ENCODE data around the gene TCF12.

Gene TCF12

DNA sequence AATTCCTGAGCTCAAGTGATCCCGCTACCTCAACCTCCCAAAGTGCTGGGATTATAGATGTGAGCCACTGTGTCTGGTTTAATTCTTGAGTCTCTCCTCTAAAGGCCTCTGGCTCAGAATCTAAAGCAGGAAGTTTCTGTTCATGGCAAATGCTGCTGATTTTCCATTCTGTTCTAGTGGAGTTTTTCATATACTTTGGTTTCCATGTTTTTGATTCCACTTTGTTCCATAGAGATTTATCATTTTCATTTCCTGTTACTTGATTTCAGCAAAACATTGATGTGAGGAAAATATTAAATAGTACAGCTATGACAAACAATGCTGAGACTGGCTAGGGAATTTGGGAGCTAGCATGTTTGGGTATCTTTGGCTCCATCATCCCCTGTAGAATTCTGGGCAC lies 205.6 kb downstream of the TCF12 start:
- H3K36me3 ChIP-seq (ENCODE audit: control insufficient read depth, insufficient read depth, low read length): no peaks in the 10 kb centered on the region
- H3K27me3 ChIP-seq (ENCODE audit: control insufficient read depth, insufficient read depth, low read length): no peaks in the 10 kb centered on the region
- H3K4me1 ChIP-seq: no peaks in the 10 kb centered on the region
- H3K9ac ChIP-seq: no peak overlapping the region
- no peaks in the 10 kb centered on the region for H3K9me3 ChIP-seq (ENCODE audit: control insufficient read depth, low read length)
- no peak overlapping the region for H2AFZ ChIP-seq
- no peak overlapping the region for H3K27ac ChIP-seq
- no peak overlapping the region for H3K4me3 ChIP-seq (ENCODE audit: low read depth, low read length)
- no peak overlapping the region for H3K4me2 ChIP-seq (ENCODE audit: low read length)
- no peak for TF ChIP-seq CTCF (IDR thresholded peaks at IDR 0.05)
- no peaks in the 10 kb centered on the region for H3K79me2 ChIP-seq

DNA sequence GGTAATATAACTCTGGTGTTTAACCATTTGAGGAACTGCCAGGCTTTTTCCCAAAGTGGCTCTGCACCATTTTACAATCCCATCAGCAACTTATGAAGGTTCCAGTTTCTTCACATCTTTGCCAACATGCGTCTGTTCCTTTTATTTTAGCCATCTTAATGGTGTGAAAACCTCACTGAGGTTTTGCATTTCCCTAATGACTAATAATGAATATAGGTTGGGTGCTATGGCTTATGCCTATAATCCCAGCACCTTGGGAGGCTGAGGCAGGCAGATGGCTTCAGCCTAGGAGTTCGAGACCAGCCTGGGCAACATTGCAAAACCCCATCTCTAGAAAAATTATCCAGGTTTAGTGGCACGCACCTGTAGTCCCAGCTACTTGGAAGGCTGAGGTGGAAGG lies 210.6 kb downstream of the TCF12 start:
- Histone ChIP-seq H2AFZ (no peak overlapping the region), H3K4me2 (ENCODE audit: low read length) (no peak overlapping the region), H3K9me3 (ENCODE audit: control insufficient read depth, low read length) (no peaks in the 10 kb centered on the region), H3K4me3 (ENCODE audit: low read depth, low read length) (no peak overlapping the region), H3K27ac (no peak overlapping the region), H3K36me3 (ENCODE audit: control insufficient read depth, insufficient read depth, low read length) (no peaks in the 10 kb centered on the region), H3K79me2 (no peaks in the 10 kb centered on the region), H3K27me3 (ENCODE audit: control insufficient read depth, insufficient read depth, low read length) (no peaks in the 10 kb centered on the region), H3K4me1 (no peaks in the 10 kb centered on the region), H3K9ac (no peak overlapping the region)
- TF ChIP-seq CTCF (IDR thresholded peaks at IDR 0.05): no peak

- no peak overlapping the region for H2AFZ ChIP-seq
- H3K9me3 ChIP-seq (ENCODE audit: control insufficient read depth, low read length): no peaks in the 10 kb centered on the region
- no peak overlapping the region for H3K27ac ChIP-seq
- no peaks in the 10 kb centered on the region for H3K4me1 ChIP-seq
- TF ChIP-seq CTCF (IDR thresholded peaks at IDR 0.05): no peak
- H3K79me2 ChIP-seq: no peaks in the 10 kb centered on the region
- H3K4me2 ChIP-seq (ENCODE audit: low read length): no peak overlapping the region
- H3K36me3 ChIP-seq (ENCODE audit: control insufficient read depth, insufficient read depth, low read length): no peaks in the 10 kb centered on the region
- no peaks in the 10 kb centered on the region for H3K27me3 ChIP-seq (ENCODE audit: control insufficient read depth, insufficient read depth, low read length)
- H3K4me3 ChIP-seq (ENCODE audit: low read depth, low read length): no peak overlapping the region
- H3K9ac ChIP-seq: no peak overlapping the region
These were observed 212.5 kb downstream of the TCF12 start for GRCh38 chr15:57130956-57131355.

DNA sequence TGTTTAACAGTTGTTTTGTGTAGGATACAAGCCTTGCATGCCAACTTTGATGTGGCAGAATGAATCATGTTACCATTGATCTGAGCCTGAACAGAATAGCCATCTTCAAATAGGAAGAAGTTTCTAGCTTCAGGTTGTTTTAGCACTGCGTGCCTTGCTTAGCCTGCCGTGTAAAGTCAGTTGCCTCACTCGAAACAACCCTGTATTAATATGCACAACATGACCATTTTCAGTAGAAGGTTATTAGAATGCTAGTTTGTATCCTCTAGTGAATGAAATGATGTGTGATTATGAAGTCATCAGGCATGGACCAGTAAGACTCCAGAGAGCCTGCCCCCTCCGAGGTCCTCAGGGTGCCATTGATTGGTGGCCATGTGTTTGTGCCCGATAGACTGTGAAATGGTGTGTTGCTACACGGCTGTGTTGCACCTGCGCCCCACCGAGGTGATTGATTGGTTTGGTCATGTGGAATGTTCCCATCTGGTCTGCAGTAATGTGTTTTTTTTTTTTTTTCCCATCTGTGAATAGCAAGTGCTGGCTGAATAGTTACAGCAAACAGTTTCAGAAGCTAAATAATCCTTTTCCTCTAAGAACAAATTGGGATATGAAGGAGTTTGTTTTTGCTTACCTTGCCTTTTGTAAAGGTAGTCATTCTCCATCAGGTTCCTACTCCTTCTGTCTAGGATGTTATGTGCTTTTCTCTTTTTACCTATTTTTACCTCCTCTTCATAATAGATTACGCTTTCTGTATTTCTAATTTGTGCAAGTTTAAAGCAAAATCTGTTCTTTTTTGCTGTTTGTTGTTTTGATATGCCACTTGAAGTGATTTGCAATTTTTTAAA lies 214.9 kb downstream of the TCF12 start:
- Histone ChIP-seq H3K27ac (no peak overlapping the region), H3K4me2 (ENCODE audit: low read length) (no peak overlapping the region), H3K4me1 (no peaks in the 10 kb centered on the region), H3K4me3 (ENCODE audit: low read depth, low read length) (no peak overlapping the region), H3K9me3 (ENCODE audit: control insufficient read depth, low read length) (no peaks in the 10 kb centered on the region), H3K9ac (no peak overlapping the region), H2AFZ (no peak overlapping the region), H3K27me3 (ENCODE audit: control insufficient read depth, insufficient read depth, low read length) (no peaks in the 10 kb centered on the region), H3K36me3 (ENCODE audit: control insufficient read depth, insufficient read depth, low read length) (no peaks in the 10 kb centered on the region), H3K79me2 (no peaks in the 10 kb centered on the region)
- no peak for TF ChIP-seq CTCF (IDR thresholded peaks at IDR 0.05)

DNA sequence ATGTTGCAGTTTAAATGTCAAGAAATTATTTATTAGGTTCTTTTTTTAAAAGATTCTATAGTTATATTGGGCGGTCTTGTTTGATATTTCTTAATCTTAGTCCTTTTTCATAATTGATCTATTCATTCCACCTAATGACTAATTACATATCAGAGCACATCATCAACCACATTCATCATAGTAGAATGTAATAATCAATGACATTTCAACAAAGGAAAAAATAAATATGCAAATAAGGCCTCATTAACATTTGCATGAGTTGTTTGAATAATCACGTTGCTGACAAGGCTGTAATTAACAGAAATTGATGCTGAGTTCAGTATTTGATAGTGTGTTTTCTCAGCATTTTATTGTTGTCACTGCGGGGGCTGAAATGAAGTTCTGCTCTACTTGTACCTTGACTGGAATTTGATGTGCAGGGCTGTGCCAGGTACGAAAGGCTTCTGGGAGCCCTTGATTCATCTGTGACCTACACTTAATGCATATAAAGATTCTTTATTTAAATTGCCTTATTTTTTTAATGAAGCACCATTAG lies 215.7 kb downstream of the TCF12 start:
- Histone ChIP-seq H3K36me3 (ENCODE audit: control insufficient read depth, insufficient read depth, low read length) (no peaks in the 10 kb centered on the region), H3K27me3 (ENCODE audit: control insufficient read depth, insufficient read depth, low read length) (no peaks in the 10 kb centered on the region), H2AFZ (no peak overlapping the region), H3K9ac (no peak overlapping the region), H3K27ac (no peak overlapping the region), H3K9me3 (ENCODE audit: control insufficient read depth, low read length) (no peaks in the 10 kb centered on the region), H3K79me2 (peaks cover 2% of the 10 kb centered on the region), H3K4me3 (ENCODE audit: low read depth, low read length) (no peak overlapping the region), H3K4me2 (ENCODE audit: low read length) (no peak overlapping the region), H3K4me1 (peaks cover 4% of the 10 kb centered on the region)
- no peak for TF ChIP-seq CTCF (IDR thresholded peaks at IDR 0.05)
